HepG2 (cell line): ENCODE results near the gene CDC6. TPM values are rescaled to one million over a fixed set of nuclear protein-coding genes. Genes with fewer than 3 reads are reported as not detected.

Experiments used
- ADNP ChIP-seq: sonication (generic); formaldehyde crosslinking; IDR thresholded peaks from 2 replicates; pipeline ENCODE4 v1.4.0; 2020; ENCODE audit warnings: missing genetic modification reagents
- CC2D1A ChIP-seq: sonication (generic); formaldehyde crosslinking; IDR thresholded peaks from 2 replicates; pipeline ENCODE4 v1.8.1; 2023; ENCODE audit warnings: mild to moderate bottlenecking, missing genetic modification reagents
- FLYWCH1 ChIP-seq: sonication (generic); formaldehyde crosslinking; IDR thresholded peaks from 2 replicates; pipeline ENCODE4 v1.8.1; 2023; ENCODE audit warnings: mild to moderate bottlenecking, missing genetic modification reagents
- FOXP1 ChIP-seq, 2 experiments: fragments of 450-650 bp in 1 of 2; IDR thresholded peaks; 2 replicates each; pipeline ENCODE4 v1.6.1; 2017 to 2018; ENCODE audit warnings: antibody characterized with exemption in 1 of 2
- HMGA1 ChIP-seq: sonication (generic); formaldehyde crosslinking; conservative IDR thresholded peaks from 2 replicates; pipeline ENCODE4 v1.4.0; 2020; ENCODE audit warnings: missing genetic modification reagents
- JDP2 ChIP-seq: sonication (generic); formaldehyde crosslinking; IDR thresholded peaks from 2 replicates; pipeline ENCODE4 v1.8.1; 2022; ENCODE audit warnings: missing genetic modification reagents, borderline replicate concordance
- MTF2 ChIP-seq: sonication (generic); formaldehyde crosslinking; IDR thresholded peaks from 2 replicates; pipeline ENCODE4 v1.5.0; 2020; ENCODE audit warnings: missing genetic modification reagents, borderline replicate concordance
- RFXANK ChIP-seq: IDR thresholded peaks from 2 replicates; pipeline ENCODE4 v1.6.1; 2016
- SIX1 ChIP-seq: sonication (generic); formaldehyde crosslinking; IDR thresholded peaks from 2 replicates; pipeline ENCODE4 v1.4.0; 2020; ENCODE audit warnings: missing genetic modification reagents, borderline replicate concordance
- SRY ChIP-seq: sonication (generic); formaldehyde crosslinking; IDR thresholded peaks from 2 replicates; pipeline ENCODE4 v1.8.0; 2022; ENCODE audit warnings: mild to moderate bottlenecking, missing genetic modification reagents
- TRIM24 ChIP-seq: sonication (generic); formaldehyde crosslinking; IDR thresholded peaks from 2 replicates; pipeline ENCODE4 v1.8.0; 2022; ENCODE audit warnings: mild to moderate bottlenecking, missing genetic modification reagents
- U2AF2 ChIP-seq: fragments of 200-400 bp; formaldehyde crosslinking; IDR thresholded peaks from 2 replicates; pipeline ENCODE4 v1.6.1; 2017; ENCODE audit warnings: low read depth, mild to moderate bottlenecking, low read length
- ZNF10 ChIP-seq: sonication (generic); formaldehyde crosslinking; IDR thresholded peaks from 2 replicates; pipeline ENCODE4 v1.4.0; 2020; ENCODE audit warnings: mild to moderate bottlenecking, low read depth, missing genetic modification reagents, borderline replicate concordance
- ZNF121 ChIP-seq: sonication (generic); formaldehyde crosslinking; IDR thresholded peaks from 2 replicates; pipeline ENCODE4 v1.5.0; 2020; ENCODE audit warnings: mild to moderate bottlenecking, missing genetic modification reagents
- ZNF263 ChIP-seq: sonication (generic); formaldehyde crosslinking; IDR thresholded peaks from 2 replicates; pipeline ENCODE4 v1.4.0; 2020; ENCODE audit warnings: missing genetic modification reagents
- ZNF549 ChIP-seq: sonication (generic); formaldehyde crosslinking; IDR thresholded peaks from 2 replicates; pipeline ENCODE4 v1.5.0; 2020; ENCODE audit warnings: missing genetic modification reagents
- ZNF557 ChIP-seq: sonication (generic); formaldehyde crosslinking; IDR thresholded peaks from 2 replicates; pipeline ENCODE4 v1.4.0; 2020; ENCODE audit warnings: missing genetic modification reagents
- ZNF616 ChIP-seq: sonication (generic); formaldehyde crosslinking; IDR thresholded peaks from 2 replicates; pipeline ENCODE4 v1.5.0; 2020; ENCODE audit warnings: low read depth, mild to moderate bottlenecking, missing genetic modification reagents
- ZNF724P ChIP-seq: sonication (generic); formaldehyde crosslinking; IDR thresholded peaks from 2 replicates; pipeline ENCODE4 v1.8.0; 2022; ENCODE audit warnings: missing genetic modification reagents, borderline replicate concordance
- ZNF891 ChIP-seq: sonication (generic); formaldehyde crosslinking; IDR thresholded peaks from 2 replicates; pipeline ENCODE4 v1.5.0; 2020; ENCODE audit warnings: mild to moderate bottlenecking, missing genetic modification reagents
- polyA plus RNA-seq, 8 experiments: library from polyadenylated mRNA; depleted of rRNA in 3 of 8; stranded (reverse) in 7 of 8; unstranded in 1 of 8; fragments of >200 nt; fragmentation: Illumina TruSeq in 4 of 8; extraction: Trizol in 4 of 8; gene quantifications; 2 replicates each; pipeline versions ENCODE4 v1.2.1 to v1.2.3, GENCODE V29; 2011 to 2016; ENCODE audit warnings: low read depth in 4 of 8, missing spikeins in 1 of 8, mixed read lengths in 1 of 8; ENCODE audit not compliant: insufficient read depth in 1 of 8
- total RNA-seq, 5 experiments: library from RNA; depleted of rRNA; stranded (reverse); fragments of >200 nt; fragmentation: Illumina TruSeq; extraction: Trizol; gene quantifications; 2 replicates each; pipeline ENCODE4 v1.2.3, GENCODE V29; 2016; ENCODE audit warnings: low read depth in 1 of 5
- TF ChIP-seq, protein P1 (sequence below): sonication (generic); formaldehyde crosslinking; IDR thresholded peaks from 2 replicates; pipeline ENCODE4 v1.8.0; 2022; ENCODE audit warnings: mild to moderate bottlenecking, missing genetic modification reagents, borderline replicate concordance
- TF ChIP-seq, protein P2 (sequence below): sonication (generic); formaldehyde crosslinking; IDR thresholded peaks from 2 replicates; pipeline ENCODE4 v1.4.0; 2020; ENCODE audit warnings: mild to moderate bottlenecking, missing genetic modification reagents
- TF ChIP-seq, protein P3 (sequence below): sonication (generic); formaldehyde crosslinking; IDR thresholded peaks from 2 replicates; pipeline ENCODE4 v1.4.0; 2020; ENCODE audit warnings: missing genetic modification reagents; ENCODE audit errors: not compliant biosample characterization
- TF ChIP-seq, protein P4 (sequence below): fragments of 450-650 bp; IDR thresholded peaks from 2 replicates; pipeline ENCODE4 v1.6.1; 2017
- TF ChIP-seq, protein P5 (sequence below): sonication (generic); formaldehyde crosslinking; IDR thresholded peaks from 2 replicates; pipeline ENCODE4 v1.8.0; 2023; ENCODE audit warnings: mild to moderate bottlenecking, missing genetic modification reagents

Gene CDC6
- total and polyA plus RNA-seq, 2 of the 13 experiments (the other 11 are each of a cell fraction or from before 2014, with no cell fraction given) = 17.4 to 114 TPM

DNA sequence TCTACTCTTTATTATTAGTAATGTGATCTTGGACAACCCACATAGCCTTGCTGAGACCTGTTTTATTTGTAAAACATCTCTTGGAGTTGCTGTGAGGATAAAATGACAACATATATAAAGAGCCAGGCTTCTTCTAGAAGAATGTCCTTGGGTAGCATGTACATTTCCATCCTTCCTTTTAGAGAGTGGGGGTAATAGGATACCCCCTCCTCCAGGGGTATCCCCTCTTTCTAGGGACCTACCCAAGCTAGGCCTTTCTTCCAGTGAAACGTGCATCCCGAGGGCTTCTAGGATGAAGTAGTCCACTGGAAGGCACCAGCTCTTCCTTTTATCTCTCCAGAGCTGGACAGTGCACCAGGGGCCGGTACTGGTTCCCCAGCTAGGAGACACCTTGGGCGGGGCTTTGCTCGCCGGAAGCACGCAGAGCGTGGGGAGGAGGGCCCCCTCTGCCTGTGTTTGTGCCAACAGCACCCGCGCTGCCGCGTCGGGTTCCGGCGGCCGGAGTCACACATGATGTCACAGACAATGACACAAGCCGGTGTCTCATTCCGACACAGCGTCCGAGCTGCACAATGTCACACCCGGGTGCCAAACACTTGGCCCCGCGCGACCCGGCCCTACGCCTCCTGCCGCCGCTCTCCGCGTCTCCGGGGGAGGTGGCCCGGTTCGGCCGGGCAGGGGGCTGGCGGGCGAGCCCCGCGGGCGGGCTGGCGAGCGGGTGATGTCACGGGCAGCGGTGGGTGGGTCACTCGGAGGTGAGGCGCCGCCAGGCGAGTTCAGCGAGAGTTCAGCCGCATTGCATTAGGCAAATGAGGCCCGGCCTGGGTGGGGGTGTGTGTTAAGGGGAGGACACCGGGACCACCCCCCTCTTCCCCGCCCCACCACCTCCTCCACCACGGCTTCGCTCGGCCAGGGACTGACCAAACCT is 53.5 kb downstream of the CDC6 start (continued):
- TF ChIP-seq, protein P1, sequence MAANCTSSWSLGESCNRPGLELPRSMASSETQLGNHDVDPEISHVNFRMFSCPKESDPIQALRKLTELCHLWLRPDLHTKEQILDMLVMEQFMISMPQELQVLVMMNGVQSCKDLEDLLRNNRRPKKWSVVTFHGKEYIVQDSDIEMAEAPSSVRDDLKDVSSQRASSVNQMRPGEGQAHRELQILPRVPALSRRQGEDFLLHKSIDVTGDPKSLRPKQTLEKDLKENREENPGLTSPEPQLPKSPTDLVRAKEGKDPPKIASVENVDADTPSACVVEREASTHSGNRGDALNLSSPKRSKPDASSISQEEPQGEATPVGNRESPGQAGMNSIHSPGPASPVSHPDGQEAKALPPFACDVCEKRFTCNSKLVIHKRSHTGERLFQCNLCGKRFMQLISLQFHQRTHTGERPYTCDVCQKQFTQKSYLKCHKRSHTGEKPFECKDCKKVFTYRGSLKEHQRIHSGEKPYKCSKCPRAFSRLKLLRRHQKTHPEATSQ = no peak
- no peak for TF ChIP-seq SRY
- TF ChIP-seq ZNF121 (CRISPR knock-in tag) = peak; percentile 53; the same call in 1 of the 2 replicates
- no peak for TF ChIP-seq MTF2 (CRISPR knock-in tag)
- TF ChIP-seq, protein P2, sequence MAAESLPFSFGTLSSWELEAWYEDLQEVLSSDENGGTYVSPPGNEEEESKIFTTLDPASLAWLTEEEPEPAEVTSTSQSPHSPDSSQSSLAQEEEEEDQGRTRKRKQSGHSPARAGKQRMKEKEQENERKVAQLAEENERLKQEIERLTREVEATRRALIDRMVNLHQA (CRISPR knock-in tag) = no peak
- TF ChIP-seq JDP2 (CRISPR knock-in tag) = no peak; the same call in 1 of the 2 replicates
- TF ChIP-seq, protein P3, sequence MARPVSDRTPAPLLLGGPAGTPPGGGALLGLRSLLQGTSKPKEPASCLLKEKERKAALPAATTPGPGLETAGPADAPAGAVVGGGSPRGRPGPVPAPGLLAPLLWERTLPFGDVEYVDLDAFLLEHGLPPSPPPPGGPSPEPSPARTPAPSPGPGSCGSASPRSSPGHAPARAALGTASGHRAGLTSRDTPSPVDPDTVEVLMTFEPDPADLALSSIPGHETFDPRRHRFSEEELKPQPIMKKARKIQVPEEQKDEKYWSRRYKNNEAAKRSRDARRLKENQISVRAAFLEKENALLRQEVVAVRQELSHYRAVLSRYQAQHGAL (CRISPR knock-in tag) = no peak
- peak; percentile 78; the same call in 1 of the 2 replicates for TF ChIP-seq ZNF557
- TF ChIP-seq SIX1 (CRISPR knock-in tag) = no peak
- TF ChIP-seq, protein P4, sequence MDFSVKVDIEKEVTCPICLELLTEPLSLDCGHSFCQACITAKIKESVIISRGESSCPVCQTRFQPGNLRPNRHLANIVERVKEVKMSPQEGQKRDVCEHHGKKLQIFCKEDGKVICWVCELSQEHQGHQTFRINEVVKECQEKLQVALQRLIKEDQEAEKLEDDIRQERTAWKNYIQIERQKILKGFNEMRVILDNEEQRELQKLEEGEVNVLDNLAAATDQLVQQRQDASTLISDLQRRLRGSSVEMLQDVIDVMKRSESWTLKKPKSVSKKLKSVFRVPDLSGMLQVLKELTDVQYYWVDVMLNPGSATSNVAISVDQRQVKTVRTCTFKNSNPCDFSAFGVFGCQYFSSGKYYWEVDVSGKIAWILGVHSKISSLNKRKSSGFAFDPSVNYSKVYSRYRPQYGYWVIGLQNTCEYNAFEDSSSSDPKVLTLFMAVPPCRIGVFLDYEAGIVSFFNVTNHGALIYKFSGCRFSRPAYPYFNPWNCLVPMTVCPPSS = no peak
- no peak for TF ChIP-seq HMGA1 (CRISPR knock-in tag)
- TF ChIP-seq TRIM24 (CRISPR knock-in tag) = no peak
- TF ChIP-seq, protein P5, sequence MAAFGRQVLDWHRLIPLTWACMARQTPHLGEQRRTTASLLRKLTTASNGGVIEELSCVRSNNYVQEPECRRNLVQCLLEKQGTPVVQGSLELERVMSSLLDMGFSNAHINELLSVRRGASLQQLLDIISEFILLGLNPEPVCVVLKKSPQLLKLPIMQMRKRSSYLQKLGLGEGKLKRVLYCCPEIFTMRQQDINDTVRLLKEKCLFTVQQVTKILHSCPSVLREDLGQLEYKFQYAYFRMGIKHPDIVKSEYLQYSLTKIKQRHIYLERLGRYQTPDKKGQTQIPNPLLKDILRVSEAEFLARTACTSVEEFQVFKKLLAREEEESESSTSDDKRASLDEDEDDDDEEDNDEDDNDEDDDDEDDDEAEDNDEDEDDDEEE (CRISPR knock-in tag) = peak; percentile 92; the same call in 1 of the 2 replicates
- TF ChIP-seq ZNF891 (CRISPR knock-in tag) = peak; percentile 83
- no peak for TF ChIP-seq CC2D1A (CRISPR knock-in tag)
- peak; percentile 23; the same call in 1 of the 2 replicates for TF ChIP-seq ZNF616 (CRISPR knock-in tag)
- no peak for TF ChIP-seq FLYWCH1 (CRISPR knock-in tag)
- no peak for TF ChIP-seq ZNF724P (CRISPR knock-in tag)
- TF ChIP-seq FOXP1 (IDR thresholded peaks at IDR 0.05) = no peak
- TF ChIP-seq FOXP1 (CRISPR knock-in tag; IDR thresholded peaks at IDR 0.05) = 0 out of 2 replicates have a peak, but pooled peaks have one; percentile 34
- 0 out of 2 replicates have a peak, but pooled peaks have one; percentile 56 for TF ChIP-seq ZNF549 (CRISPR knock-in tag)
- TF ChIP-seq ZNF263 = peak; percentile 81
- no peak for TF ChIP-seq RFXANK
- no peak for TF ChIP-seq ZNF10 (CRISPR knock-in tag)
- no peak for TF ChIP-seq ADNP (CRISPR knock-in tag)
- no peak for TF ChIP-seq U2AF2
